Stimulated activated naive CD8-positive, alpha-beta T cell treated with anti-CD3 and anti-CD28 coated beads, Interleukin-15, Interleukin-2, amounts not matched to agents 100 U/mL and 50 U/mL, for 24 hours (primary cell): Measurements from ENCODE around the gene GLIS1.
A peak's percentile ranks its signal among the peaks of the same experiment; 100 is the strongest.
"Not testable (repeated sequence)": the region's sequence is repeated elsewhere in the genome, so short reads cannot be mapped to it uniquely, and the experiment has no call there.

Experiments
- ATAC-seq: fragments of 150-1000 bp; cut with Tn5 transposase; one replicate; pipeline ENCODE4 v1.10.0; 2021
- DNase-seq: peaks from one replicate; pipeline ENCODE4 v3.0.0; 2021

Gene GLIS1

DNA sequence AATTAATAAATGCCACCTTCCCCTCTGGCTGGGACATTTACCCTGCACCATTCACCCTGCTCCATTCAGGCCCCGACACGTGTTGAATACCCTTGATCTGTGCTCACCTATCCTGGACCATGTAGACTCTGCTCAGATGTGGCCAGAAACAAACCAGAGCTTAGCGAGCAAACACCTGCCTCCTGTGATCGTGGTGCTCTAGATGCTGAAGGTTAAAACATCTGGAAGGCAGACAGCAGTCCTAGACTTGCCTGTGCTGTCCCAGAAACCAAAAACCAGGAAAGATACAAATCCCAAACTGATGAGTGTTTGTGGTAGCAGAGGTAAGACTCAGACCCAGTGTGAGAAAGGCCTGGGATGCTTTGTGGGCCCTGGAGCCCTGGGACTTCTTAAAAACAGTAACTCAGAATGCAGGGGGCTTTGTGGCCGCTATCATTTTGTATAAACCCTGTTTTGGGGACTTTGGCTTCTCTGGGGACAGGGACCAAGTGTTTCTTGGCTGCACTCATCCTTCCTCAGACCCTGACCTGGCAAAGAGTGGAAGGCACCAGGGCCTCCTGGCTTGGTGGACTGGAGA lies 180.1 kb downstream of the GLIS1 start:
- DNase-seq, result no peak
- no peak for ATAC-seq

- DNase-seq, result no peak
- no peak for ATAC-seq
These were observed 180.9 kb downstream of the GLIS1 start for GRCh38 chr1:53557830-53558738.

GRCh38 chr1:53557369-53557768 lies 181.6 kb downstream of the GLIS1 start:
- no peak for ATAC-seq
- no peak for DNase-seq

- ATAC-seq (no peak), DNase-seq (no peak)
These were observed 182.2 kb downstream of the GLIS1 start for GRCh38 chr1:53556657-53557227.

DNA sequence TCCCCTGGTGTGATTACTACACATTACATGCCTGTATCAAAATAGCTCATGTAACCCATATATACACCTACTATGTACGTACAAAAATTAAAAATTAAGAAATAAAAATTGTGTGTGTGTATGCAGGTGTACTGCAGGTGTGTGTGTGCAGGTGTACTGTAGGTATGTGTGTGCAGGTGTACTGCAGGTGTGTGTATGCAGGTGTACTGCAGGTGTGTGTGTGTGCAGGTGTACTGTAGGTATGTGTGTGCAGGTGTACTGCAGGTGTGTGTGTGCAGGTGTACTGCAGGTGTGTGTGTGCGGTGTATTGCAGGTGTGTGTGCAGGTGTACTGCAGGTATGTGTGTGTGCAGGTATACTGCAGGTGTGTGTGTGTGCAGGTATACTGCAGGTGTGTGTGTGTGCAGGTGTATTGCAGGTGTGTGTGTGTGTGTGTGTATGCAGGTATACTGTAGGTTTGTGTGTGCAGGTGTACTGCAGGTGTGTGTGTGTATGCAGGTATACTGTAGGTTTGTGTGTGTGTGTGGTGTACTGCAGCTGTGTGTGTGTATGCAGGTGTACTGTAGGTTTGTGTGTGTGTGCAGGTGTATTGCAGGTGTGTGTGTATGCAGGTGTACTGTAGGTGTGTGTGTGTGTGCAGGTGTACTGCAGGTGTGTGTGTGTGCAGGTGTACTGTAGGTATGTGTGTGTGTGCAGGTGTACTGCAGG lies 183.2 kb downstream of the GLIS1 start:
- not testable (repeated sequence) for ATAC-seq, DNase-seq

DNA sequence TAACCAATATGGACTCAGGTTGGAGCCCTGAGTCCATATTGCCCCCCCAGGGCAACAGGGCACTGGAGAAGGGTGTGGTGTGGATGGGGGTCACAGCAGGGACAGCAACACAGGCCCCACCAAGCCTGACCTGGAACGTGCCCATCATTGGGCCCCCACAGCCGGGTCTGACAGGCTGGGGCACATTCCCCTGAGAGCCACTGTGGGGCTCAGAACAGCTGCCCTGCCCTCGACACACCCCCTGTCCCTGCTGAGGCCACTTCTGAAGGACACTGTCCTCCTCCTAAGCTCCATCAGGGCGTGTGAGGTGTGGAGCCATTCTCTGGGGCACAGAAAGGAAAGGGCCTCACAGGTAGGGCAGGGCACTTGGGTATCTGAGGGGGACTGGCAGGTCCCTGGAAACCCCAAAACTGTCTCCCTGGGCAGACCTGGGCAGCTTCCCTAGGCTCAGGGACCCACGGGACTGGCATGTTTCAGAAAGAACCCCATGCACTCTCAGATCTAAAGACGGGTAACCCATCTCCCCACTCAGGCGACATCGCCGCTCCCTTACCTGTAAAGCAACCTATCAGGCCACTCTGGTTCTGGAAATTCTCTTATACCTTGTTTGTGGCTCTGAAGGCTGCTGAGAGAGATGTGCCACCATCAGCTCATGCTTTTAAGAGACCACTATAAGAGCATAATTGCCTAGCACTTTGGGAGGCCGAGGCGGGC lies 184.2 kb downstream of the GLIS1 start:
- DNase-seq, result no peak
- ATAC-seq, result no peak

DNA sequence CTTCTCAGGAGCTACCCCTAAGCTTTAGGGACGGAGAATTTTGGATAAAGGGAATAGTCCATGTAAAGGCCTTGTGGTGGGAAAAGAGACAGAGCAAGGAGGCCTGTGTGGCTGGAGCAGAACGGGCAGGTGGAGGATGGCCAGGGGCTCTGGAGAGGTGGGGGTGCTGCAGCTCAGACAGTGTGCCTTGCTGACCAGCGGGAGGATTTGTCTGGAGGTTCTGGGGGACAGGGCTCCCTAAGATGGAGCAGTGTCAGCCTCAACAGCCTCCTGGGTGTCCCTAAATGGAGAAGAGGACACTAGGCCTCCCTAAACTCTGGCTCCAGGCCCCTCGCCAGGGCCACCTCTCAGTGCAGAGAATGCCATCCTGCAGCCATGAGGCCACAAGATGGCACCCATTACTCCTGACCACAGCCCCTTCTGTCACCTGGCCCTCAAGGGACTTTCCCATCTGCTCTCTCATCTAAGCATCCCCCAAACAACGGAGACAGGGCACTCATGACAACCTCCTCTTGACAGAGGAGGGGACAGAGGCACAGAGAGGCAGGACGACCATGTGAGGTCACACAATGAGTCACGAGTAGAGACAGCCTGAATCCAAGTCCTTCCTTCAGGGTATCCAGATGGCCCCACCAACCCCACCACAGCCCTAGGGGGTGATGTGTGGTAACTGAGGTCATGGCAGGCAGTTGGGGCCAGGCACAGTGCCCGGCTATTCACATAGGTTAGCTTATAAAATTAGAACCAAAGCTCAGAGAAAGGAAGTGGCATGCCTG lies 185.0 kb downstream of the GLIS1 start:
- ATAC-seq (peak; percentile 68), DNase-seq (peak; percentile 23)

GRCh38 chr1:53552981-53553733 lies 185.8 kb downstream of the GLIS1 start:
- DNase-seq, result peak; percentile 17
- ATAC-seq, result peak; percentile 76

- ATAC-seq (no peak), DNase-seq (no peak)
These were observed 186.7 kb downstream of the GLIS1 start for GRCh38 chr1:53552146-53552861.

- ATAC-seq (no peak), DNase-seq (no peak)
These were observed 187.5 kb downstream of the GLIS1 start for GRCh38 chr1:53551428-53551995.

GRCh38 chr1:53550201-53550741 lies 188.7 kb downstream of the GLIS1 start:
- no peak for DNase-seq
- ATAC-seq, result peak; percentile 12

GRCh38 chr1:53549781-53550180 lies 189.2 kb downstream of the GLIS1 start:
- ATAC-seq, result no peak

DNA sequence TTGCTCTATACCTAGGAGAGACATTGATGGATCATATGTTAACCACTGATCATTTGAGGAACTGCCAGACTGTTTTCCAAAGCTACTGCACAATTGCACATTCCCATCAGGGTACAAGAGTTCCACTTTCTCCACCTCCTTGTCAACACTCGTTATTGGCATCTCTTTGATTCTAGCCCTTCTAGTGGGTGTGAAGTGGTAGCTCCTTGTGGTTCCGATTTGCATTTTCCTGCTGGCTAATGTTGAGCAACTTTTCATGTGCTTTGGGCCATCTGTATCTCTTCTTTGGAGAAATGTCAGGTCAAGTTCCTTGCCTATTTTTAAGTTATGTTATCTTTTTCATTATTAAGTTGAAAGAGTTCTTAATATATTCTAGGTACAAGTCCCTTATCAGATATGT lies 189.7 kb downstream of the GLIS1 start:
- ATAC-seq (no peak), DNase-seq (no peak)

More at GRCh38 chr1:53549781-53550180, 189.2 kb downstream of the GLIS1 start:
- no peak for DNase-seq

DNA sequence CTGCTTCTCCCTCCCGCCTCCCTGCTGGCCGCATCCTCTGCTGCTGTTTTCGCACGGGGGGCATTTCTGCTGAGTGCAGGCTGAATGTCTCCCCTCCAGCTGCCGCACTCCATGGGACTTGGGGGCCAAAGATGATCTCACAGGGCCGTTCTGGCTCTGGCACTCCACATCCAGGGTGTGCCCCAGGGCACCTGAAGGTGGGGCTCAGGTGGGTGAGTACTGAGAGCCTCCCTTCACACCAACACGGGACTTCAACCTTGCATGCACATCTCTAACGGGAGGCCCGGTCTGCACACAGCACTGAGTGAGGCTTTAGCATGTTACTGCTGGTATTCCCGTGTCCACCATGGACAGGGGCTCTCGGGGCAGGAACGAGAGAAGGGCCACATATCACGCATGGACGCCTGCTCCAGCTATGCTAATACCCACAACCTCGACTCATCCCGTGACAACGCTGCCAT lies 190.9 kb downstream of the GLIS1 start:
- DNase-seq (no peak), ATAC-seq (no peak)

DNA sequence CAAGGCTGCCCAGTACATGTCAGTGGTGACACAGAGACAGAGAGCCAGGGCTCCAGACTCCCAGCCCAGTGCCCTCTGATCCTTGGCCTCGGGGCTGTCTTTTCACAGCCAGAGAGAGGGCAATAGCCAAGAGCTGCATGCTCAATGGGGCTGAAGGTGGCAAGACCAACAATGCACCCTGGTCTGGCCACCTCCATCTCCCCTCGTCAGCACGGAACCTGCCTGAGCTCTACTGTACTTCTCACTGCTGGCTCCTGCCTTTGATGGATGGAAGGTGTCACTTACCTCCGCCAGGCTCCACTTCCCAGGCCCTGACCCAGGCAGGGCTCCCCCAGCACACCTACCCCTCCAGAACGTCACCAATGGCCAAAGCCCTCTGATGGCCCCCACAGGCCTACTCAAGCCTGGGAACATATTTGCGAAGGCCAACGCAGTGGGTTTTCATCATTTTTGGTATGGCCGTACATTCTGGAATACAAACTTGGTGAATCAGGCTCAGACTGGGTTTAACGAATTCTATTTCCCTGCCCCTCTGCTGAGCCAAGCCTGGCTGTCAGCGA lies 191.7 kb downstream of the GLIS1 start:
- ATAC-seq (no peak), DNase-seq (no peak)

DNA sequence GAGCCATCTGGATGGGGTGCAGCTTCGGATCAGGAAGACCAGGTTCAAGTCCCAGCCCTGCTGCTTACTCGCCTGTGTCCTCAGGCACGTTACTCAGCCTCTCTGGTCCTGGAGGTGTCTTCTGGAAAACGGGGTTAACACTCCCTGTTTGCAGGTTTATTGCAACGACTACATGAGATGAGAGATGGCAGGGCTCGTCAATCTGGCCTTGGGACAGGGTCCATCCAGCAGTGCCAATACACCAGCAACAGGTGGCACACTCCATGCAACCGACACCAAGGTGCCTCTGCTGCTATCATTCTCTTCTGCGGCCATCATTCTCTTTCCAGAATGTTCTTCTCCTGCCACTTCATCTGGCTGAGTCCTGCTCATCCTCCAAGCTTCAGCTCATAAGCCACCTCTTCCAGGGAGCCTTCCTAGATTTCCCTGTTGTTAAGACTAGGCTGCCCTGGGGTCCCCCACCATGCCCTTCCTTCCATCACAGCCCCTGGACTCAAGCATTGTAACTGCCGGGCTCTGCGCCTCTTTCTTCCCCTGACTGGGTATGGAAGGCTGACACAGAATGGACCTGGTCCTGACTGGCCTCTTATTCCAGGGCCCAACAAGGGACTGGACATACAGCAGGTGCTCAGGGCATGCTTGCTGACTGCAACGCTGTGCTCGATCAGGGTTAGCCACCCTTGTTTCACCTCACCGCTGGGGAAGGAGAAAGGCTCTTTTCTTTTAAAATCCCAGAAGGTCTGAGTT lies 192.4 kb downstream of the GLIS1 start:
- no peak for DNase-seq
- ATAC-seq, result no peak

DNA sequence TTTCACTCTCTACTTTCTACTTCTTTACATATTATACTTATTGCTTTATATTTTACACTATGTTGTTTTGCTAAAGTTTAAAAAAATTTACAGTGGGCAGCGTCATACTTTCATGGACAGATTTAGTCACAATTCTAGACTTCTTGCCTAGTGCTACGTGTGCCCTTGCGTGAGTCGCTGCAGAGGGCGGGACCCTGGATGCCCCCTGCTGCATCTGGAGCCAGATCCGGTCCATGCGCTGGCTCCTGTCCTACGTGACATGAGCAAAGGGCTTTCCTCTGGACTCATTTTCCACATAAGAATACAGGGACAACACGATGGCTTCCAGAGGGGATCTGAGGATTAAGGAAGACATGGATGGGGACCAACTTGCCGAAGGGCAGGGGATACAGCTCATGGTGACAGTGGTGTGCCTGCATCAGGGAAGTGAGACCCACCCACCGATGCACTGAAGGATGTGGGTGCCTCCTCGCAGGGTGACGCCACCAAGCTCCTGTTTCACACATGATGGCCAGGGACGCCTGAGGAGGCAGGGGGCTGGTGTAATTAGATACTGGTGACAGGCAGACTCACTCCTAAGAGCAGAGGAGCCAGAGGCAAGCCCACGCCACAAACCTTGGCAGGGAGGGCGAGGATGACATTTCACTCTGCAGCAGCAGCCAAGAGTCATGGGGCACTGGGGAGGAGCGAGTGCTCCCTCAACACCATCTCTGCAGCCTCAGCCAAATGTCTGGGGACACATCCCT lies 193.1 kb downstream of the GLIS1 start:
- no peak for DNase-seq
- no peak for ATAC-seq
